ENCODE data around the gene ZNF398. TPM values are rescaled to one million over a fixed set of nuclear protein-coding genes. Genes with fewer than 3 reads are reported as not detected.

Gene ZNF398
- total and polyA plus RNA-seq, 9 of the 15 experiments (the other 6 are each of a cell fraction or from before 2014, with no cell fraction given) = 4.0 to 18.6 (median 10.4) TPM

GRCh38 chr7:149147752-149148653, 750 bp downstream of the ZNF398 start (continued):
- TF ChIP-seq MGA (IDR thresholded peaks at IDR 0.05) = peak; percentile 48; the same call in 1 of the 2 replicates
- no peak for TF ChIP-seq ZNF239 (CRISPR knock-in tag; IDR thresholded peaks at IDR 0.05)
- 0 out of 2 replicates have a peak, but pooled peaks have one; percentile 4 for TF ChIP-seq PHB (CRISPR knock-in tag; IDR thresholded peaks at IDR 0.05)
- peak; percentile 94 for TF ChIP-seq ZNF224 (CRISPR knock-in tag; IDR thresholded peaks at IDR 0.05)
- peak; percentile 76 for TF ChIP-seq TFAP4 (CRISPR knock-in tag; IDR thresholded peaks at IDR 0.05; ENCODE audit: borderline replicate concordance)
- no peak for TF ChIP-seq KLF13 (tag; IDR thresholded peaks at IDR 0.05; ENCODE audit: borderline replicate concordance, low read depth)
- peak; percentile 31; the same call in 1 of the 2 replicates for TF ChIP-seq SUPT5H (IDR thresholded peaks at IDR 0.05)
- TF ChIP-seq, protein P1, sequence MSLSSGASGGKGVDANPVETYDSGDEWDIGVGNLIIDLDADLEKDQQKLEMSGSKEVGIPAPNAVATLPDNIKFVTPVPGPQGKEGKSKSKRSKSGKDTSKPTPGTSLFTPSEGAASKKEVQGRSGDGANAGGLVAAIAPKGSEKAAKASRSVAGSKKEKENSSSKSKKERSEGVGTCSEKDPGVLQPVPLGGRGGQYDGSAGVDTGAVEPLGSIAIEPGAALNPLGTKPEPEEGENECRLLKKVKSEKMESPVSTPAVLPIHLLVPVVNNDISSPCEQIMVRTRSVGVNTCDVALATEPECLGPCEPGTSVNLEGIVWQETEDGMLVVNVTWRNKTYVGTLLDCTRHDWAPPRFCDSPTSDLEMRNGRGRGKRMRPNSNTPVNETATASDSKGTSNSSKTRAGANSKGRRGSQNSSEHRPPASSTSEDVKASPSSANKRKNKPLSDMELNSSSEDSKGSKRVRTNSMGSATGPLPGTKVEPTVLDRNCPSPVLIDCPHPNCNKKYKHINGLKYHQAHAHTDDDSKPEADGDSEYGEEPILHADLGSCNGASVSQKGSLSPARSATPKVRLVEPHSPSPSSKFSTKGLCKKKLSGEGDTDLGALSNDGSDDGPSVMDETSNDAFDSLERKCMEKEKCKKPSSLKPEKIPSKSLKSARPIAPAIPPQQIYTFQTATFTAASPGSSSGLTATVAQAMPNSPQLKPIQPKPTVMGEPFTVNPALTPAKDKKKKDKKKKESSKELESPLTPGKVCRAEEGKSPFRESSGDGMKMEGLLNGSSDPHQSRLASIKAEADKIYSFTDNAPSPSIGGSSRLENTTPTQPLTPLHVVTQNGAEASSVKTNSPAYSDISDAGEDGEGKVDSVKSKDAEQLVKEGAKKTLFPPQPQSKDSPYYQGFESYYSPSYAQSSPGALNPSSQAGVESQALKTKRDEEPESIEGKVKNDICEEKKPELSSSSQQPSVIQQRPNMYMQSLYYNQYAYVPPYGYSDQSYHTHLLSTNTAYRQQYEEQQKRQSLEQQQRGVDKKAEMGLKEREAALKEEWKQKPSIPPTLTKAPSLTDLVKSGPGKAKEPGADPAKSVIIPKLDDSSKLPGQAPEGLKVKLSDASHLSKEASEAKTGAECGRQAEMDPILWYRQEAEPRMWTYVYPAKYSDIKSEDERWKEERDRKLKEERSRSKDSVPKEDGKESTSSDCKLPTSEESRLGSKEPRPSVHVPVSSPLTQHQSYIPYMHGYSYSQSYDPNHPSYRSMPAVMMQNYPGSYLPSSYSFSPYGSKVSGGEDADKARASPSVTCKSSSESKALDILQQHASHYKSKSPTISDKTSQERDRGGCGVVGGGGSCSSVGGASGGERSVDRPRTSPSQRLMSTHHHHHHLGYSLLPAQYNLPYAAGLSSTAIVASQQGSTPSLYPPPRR (CRISPR knock-in tag; IDR thresholded peaks at IDR 0.05; ENCODE audit: borderline replicate concordance) = peak; percentile 11; the same call in 1 of the 2 replicates

Data from K562 (cell line).